ENCODE data around the gene TTLL4. TPM values are rescaled to one million over a fixed set of nuclear protein-coding genes. Genes with fewer than 3 reads are reported as not detected.

The TTLL4 gene
- total RNA-seq, 1 donor from 2014 or later = 93.4 TPM

GRCh38 chr2:218786133-218786532 lies 75.5 kb downstream of the TTLL4 start:
- no peak for DNase-seq (ENCODE audit: low spot score in 2 of 2)
- peaks cover 0 to 5% of the 10 kb centered on the region in 2 donors for H3K4me1 ChIP-seq
- H3K9me3 ChIP-seq = no peaks in the 10 kb centered on the region
- H3K4me3 ChIP-seq = no peak overlapping the region
- H3K36me3 ChIP-seq = no peaks in the 10 kb centered on the region
- no peak overlapping the region for H3K27ac ChIP-seq
- intact Hi-C loops (cut with DNase I) = no loop called here
- no peak for TF ChIP-seq CTCF (IDR thresholded peaks at IDR 0.05)
- H3K27me3 ChIP-seq = no peaks in the 10 kb centered on the region

DNA sequence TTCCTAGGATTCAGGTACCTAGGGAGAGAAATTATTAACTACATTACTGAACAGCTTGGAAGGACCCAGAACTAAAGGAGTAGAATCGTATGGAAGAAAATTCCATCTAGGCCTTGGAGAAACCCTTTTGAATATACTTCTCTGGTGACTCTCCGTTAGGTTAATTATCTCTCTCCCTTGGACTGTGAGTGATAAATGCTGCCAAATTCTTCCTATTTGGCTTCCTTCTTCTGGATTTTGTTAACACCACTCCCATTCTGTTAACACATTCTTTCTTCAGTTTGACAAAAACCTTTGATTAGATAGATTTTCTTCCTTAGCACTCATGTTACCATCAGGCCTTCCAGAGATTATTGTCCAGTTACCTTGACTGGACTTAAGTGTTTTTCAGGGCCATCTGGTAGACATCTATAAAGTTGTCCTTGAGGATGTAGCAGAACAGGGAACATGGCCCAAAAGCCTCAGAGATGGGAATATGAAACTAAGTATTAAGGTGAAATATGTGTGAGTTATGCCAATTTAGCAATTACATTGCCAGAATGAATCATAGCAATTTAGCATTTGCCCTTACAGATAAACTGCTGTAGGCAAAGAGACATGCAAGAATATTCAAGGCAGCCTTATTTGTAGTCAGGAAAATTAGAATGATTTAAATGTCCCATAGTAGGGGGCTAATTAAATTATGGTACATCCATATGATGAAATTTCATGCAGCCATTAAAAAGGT lies 78.1 kb downstream of the TTLL4 start:
- Histone ChIP-seq H3K27ac (peak overlapping the region in 1 of 2 donors; percentile 1), H3K9me3 (no peaks in the 10 kb centered on the region), H3K4me3 (no peak overlapping the region), H3K36me3 (no peaks in the 10 kb centered on the region), H3K4me1 (peaks cover 0 to 3% of the 10 kb centered on the region in 2 donors), H3K27me3 (no peaks in the 10 kb centered on the region)
- no peak for DNase-seq (ENCODE audit: low spot score in 2 of 2)
- TF ChIP-seq CTCF (IDR thresholded peaks at IDR 0.05) = no peak
- intact Hi-C loops (cut with DNase I) = no loop called here

GRCh38 chr2:218792433-218792832 lies 81.8 kb downstream of the TTLL4 start:
- no peak for TF ChIP-seq CTCF (IDR thresholded peaks at IDR 0.05)
- DNase-seq (ENCODE audit: low spot score in 2 of 2) = no peak
- no peaks in the 10 kb centered on the region for H3K4me1 ChIP-seq
- H3K27ac ChIP-seq = no peak overlapping the region
- intact Hi-C loops (cut with DNase I) = no loop called here
- H3K27me3 ChIP-seq = no peaks in the 10 kb centered on the region
- no peaks in the 10 kb centered on the region for H3K9me3 ChIP-seq
- no peak overlapping the region for H3K4me3 ChIP-seq
- H3K36me3 ChIP-seq = no peaks in the 10 kb centered on the region

- TF ChIP-seq CTCF (IDR thresholded peaks at IDR 0.05) = no peak
- no peaks in the 10 kb centered on the region for H3K4me1 ChIP-seq
- H3K27ac ChIP-seq = no peak overlapping the region
- no peaks in the 10 kb centered on the region for H3K27me3 ChIP-seq
- intact Hi-C loops (cut with DNase I) = no loop called here
- H3K9me3 ChIP-seq = no peaks in the 10 kb centered on the region
- H3K36me3 ChIP-seq = no peaks in the 10 kb centered on the region
- H3K4me3 ChIP-seq = no peak overlapping the region
- DNase-seq (ENCODE audit: low spot score in 2 of 2) = no peak
Measured at GRCh38 chr2:218796691-218797090, 86.1 kb downstream of the TTLL4 start.

DNA sequence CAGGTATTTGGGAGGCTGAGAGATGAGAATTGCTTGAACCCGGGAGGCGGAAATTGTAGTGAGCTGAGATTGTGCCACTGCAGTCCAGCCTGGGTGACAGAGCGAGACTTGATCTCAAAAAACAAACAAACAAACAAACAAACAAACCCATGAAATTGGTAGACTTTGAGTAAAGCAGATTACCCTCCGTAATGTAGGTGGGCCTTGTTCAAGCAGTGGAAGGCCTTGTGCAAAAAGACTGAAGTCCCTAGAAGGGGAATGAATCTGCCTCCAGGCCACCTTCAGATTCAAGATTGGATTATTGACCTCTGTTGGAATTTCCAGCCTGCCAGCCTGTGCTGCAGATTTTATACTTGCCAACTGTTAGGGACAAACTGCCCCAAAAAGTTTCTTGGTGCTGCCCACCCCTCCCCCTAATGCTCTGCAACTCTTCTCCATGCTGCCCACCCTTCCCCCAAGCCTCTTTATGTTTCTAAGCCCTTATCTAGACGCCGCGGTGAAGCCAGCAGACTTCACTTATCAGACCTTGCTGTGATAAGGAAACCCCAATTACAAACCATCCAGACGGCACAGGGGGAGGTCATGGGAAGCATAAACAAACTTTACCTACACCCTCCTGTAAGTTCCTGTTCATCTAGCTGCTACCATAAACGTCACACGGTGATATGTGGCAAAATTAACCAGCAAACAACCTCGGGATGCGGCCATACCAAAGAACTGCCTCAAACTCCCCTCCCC lies 88.3 kb downstream of the TTLL4 start:
- intact Hi-C loops (cut with DNase I) = no loop called here
- TF ChIP-seq CTCF (IDR thresholded peaks at IDR 0.05) = no peak
- peak in 1 of 2 donors; percentile 31 for DNase-seq (ENCODE audit: low spot score in 2 of 2)
- Histone ChIP-seq H3K9me3 (no peaks in the 10 kb centered on the region), H3K27ac (no peak overlapping the region), H3K27me3 (no peaks in the 10 kb centered on the region), H3K36me3 (no peaks in the 10 kb centered on the region), H3K4me1 (no peaks in the 10 kb centered on the region), H3K4me3 (no peak overlapping the region)

Data from ascending aorta (tissue), 2 donors.